WI38 (cell line): Measurements from ENCODE around the gene FLNC.

Experiments
- H3K4me3 ChIP-seq: 2 replicates; pipeline ENCODE4 v1.5.1; 2011; ENCODE audit warnings: low read depth, mild to moderate bottlenecking, control low read depth, low read length
- TF ChIP-seq, protein P1 (sequence below): IDR thresholded peaks from 2 replicates; pipeline ENCODE4 v1.5.1; 2012; ENCODE audit warnings: low read depth, mild to moderate bottlenecking, control low read depth, low read length

FLNC gene

DNA sequence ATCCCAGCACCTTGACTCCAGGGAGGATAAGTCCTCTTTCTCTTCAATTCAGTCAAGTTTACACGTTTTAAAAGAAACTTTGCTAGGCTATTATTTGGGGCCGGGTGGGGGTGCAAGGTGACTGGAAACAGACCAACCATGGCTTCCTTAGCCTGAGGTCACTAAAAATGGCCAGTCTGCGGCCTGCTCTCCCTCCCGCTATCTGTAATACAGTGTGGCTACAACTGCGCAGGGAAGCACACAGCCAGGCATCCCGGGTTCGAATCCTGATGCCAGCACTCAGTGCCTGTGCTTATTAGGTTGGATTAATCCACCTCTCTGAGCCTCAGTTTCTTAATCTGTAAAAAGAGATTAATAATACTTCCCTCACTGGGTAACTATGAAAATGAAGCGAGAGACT, 51.9 kb downstream of the FLNC start:
- TF ChIP-seq, protein P1, sequence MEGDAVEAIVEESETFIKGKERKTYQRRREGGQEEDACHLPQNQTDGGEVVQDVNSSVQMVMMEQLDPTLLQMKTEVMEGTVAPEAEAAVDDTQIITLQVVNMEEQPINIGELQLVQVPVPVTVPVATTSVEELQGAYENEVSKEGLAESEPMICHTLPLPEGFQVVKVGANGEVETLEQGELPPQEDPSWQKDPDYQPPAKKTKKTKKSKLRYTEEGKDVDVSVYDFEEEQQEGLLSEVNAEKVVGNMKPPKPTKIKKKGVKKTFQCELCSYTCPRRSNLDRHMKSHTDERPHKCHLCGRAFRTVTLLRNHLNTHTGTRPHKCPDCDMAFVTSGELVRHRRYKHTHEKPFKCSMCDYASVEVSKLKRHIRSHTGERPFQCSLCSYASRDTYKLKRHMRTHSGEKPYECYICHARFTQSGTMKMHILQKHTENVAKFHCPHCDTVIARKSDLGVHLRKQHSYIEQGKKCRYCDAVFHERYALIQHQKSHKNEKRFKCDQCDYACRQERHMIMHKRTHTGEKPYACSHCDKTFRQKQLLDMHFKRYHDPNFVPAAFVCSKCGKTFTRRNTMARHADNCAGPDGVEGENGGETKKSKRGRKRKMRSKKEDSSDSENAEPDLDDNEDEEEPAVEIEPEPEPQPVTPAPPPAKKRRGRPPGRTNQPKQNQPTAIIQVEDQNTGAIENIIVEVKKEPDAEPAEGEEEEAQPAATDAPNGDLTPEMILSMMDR: no peak
- no peak overlapping the region for H3K4me3 ChIP-seq

DNA sequence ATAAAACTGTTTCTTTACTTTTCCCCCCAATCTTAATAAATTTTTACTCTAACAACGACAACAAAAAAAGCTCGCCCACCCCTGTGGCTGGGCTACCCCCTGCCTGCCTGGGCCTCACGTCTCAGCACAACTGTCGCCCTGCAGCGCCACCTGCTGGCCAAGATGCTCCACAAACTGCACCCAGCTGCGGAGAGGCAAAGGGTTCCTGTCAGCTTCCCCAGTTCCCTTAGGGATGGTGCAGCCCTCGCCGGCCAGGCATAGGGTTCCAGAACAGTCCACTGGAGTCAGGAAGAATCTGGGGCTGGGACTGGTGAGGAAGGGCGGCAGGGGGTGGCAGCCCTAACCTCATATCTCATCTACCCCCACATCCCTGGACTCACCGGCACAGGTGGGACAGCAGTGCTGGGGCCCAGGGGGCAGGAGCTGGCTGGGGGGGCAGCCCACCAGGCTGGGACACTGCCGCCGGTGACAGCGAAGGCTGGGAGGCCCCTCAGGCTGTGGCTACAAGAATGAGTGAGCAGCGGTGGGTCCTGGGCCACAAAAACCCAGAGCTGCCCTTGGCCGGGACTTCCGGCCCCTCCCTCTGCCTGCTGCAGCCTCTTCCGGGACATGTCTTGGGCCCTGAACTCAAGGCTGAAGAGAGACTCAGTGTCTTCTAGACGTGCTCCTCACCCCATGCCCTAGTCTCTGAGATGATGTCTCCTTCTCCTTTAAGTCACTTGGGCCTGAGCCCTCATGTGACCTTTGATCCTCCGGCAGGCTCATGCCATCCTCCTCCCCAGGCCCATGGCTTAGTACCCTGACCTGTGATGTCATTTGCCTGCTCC, 53.6 kb downstream of the FLNC start:
- no peak overlapping the region for H3K4me3 ChIP-seq
- TF ChIP-seq, protein P1: peak; percentile 83

DNA sequence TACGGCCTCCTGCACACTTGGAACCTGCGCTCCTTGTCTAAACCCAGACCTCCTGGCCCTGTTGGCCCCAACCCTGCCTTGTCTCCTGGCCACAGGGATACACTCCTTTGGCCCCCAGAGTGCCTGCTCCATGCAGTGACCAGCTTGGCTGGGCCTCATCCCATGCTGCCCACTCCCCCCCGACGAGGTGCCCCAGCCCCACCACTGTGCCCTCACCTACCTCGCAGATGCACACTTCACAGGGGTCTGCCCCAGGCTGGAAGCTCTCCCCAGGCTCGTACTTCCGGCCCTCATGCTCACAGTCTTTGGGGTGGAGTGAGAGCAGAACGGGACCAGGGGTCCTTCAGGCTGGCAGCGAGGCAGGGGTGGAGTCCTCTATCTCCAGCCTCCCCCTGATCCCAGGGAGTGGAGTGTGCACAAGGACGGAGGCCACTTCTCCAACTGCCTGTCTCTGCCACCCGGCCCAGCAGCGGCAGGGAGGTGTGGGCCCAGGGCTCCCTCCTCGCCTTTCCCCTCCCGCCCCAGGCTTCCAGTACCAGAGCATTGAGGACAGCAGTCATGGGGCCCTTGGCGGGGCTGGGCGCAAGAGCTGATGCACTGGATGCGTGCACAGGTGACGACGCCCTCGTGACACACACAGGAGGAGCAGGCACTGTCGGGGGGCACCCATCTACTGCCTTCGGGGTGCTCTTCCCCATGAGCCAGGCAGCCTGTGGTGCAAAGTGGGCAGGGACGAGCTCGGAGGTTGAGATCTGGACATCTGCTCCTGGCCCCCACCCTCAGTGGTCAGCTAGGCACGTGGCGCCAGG, 54.6 kb downstream of the FLNC start:
- TF ChIP-seq, protein P1: no peak
- no peak overlapping the region for H3K4me3 ChIP-seq

DNA sequence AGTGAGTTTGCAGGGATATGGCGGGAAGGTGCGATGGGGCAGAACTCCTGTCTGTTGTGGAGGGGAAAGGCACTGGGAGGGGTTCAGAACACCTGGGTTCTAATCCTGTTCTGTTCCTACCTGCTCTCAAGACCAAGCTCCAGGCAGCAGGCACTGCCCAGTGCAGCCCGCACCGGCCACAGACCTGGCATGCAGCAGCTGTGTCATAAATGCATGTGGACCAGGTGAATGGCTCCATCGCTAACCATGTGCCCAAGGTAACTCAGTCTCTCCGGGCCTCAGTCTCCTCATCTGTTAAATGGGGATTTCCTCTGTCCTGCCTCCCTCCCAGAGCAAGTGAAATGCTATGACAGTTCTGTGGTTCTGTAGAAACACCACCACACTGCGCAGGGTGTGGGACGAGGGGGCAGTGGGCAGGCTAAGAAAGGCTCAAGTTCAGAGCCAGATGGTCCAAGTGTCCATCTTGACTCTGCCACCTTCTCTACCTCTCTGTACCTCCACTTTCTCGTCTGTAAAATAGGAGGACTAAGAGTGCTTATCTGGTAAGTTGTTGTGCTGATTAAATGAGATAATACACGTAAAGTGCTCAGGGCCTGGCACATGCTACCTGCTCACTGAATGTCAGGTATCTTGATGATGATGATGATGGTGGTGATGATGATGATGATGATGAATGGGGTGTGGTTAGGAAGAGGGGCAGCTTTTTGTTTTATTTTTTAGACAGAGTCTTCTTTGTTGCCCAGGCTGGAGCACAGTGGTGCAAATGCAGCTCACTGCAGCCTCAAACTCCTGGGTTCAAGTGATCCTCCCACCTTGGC, 55.4 kb downstream of the FLNC start:
- H3K4me3 ChIP-seq: no peak overlapping the region
- TF ChIP-seq, protein P1: no peak

DNA sequence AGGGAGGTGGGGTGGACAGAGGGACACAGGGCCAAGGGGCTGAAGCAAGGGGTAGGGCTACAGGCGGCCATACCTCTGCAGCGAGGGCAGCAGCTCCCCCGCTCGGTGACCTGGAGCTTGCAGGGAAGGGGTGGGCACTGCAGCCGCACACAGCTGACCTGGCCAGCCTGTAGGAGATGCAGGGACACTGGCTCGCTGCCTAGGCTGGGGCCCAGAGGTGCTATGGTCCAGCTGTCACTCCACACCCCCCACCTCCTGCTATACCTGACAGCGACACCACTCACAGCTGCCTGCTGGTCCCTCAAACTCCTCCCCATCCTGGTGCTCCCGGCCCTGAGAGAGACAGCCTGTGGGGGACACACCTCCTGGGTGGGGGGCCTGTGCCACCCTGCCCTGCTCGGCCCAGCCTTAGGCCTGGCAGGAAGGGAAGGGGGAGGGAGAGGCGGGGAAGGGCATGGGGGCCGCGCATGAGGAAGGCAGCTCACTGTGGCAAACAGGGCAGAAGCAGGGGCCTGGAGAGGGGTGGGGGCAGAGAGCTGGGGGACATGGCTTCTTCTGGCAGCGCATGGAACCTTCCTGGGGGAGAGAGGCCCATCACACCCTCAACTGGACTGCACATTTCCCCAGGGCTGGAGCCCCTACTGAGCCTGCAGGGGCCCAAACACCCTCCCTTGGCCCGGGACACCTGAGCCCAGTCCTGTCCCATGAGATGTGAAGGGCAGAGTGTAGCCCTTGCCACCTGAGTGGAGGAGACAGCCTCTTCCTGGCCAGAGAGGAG, 56.4 kb downstream of the FLNC start:
- TF ChIP-seq, protein P1: no peak
- H3K4me3 ChIP-seq: no peak overlapping the region

DNA sequence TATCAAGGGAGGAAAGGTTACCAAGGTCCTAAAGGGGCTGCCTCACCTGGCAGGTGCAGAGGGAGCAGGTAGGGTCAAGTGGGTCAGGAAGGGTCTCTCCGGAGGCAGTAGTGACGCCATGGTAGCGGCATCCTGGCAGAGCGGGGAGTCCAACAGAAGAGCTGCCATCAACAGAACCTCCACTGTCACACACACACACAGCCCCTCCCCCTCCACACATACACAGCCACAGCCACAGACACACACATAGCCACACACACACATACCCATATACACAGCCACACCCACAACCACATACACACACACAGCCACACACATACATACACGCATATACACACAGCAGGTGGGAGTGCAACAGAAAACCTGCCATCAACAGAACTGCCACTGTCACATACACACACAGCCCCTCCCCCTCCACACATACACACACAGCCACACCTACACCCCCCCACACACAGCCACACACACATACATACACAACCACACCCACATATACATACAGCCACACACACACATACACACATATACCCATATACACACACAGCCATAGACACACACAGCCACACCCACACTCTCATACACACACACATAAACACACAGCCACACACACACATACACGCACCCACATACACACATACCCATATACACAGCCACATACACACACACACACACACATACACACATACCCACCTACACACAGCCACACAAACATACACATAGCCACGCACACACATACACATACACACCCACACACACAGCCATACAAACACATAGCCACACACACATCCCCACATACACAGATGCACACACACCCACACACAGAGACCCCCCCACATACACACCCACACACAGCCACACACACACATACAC, 57.2 kb downstream of the FLNC start:
- no peak overlapping the region for H3K4me3 ChIP-seq
- TF ChIP-seq, protein P1: no peak
